ENCODE measurements around the gene AKNAD1. TPM values are rescaled to one million over a fixed set of nuclear protein-coding genes. Genes with fewer than 3 reads are reported as not detected.

AKNAD1 gene
- total RNA-seq, 1 experiment from 2014 or later: 0.07 TPM

DNA sequence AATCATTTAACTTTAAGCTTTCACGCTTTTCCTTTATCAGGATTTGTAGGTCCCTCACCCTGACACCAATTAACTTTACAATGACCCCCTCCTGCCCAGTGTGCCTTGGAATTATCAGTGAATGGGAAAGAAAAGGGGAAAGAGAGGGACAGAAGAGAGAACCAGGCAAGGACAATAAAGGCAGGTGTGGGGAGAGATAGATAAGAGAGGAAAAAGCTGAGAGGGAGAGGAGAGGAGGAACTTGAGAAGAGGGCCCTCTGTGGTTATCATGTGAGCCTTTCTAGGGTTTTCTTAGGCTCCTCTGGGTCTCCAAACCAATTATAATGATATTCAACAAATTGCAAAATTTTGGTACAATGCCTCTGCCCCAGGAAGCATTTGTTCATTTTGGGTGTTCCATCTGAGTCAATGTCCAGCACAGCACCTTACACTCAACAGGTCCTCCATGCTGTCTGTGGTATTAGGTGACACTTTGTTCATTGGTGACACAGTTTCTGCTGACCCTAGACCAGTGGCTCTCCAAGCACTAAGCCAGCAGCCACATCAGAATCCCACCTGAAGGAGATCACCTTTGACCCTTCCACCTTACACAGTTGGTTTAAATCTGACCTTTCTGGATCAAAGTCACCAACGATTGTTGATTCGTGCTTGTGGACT is 14.2 kb downstream of the AKNAD1 start:
- Histone ChIP-seq H3K36me3 (ENCODE audit: low read depth, low read length) (no peaks in the 10 kb centered on the region), H3K9ac (ENCODE audit: low read length) (no peak overlapping the region), H3K79me2 (ENCODE audit: low read length) (no peaks in the 10 kb centered on the region), H3K4me3 (ENCODE audit: low read length) (no peak overlapping the region), H3K4me2 (ENCODE audit: low read length) (no peak overlapping the region), H4K20me1 (ENCODE audit: low read length) (no peaks in the 10 kb centered on the region), H2AFZ (ENCODE audit: low read length) (no peak overlapping the region), H3K27ac (ENCODE audit: low read length) (no peak overlapping the region), H3K9me2 (replicated peaks; ENCODE audit: low read length) (no peaks in the 10 kb centered on the region), H3K27me3 (ENCODE audit: low read length) (no peaks in the 10 kb centered on the region), H3K9me3 (ENCODE audit: low read length) (no peaks in the 10 kb centered on the region), H3K4me1 (ENCODE audit: insufficient read depth, low read length) (no peaks in the 10 kb centered on the region), H3F3A (ENCODE audit: low read length, unreplicated experiment) (no peaks in the 10 kb centered on the region)
- ATAC-seq (no peak), DNase-seq (no peak)
- intact Hi-C loops (cut with micrococcal nuclease): no loop called here
- no peak for TF ChIP-seq EZH2phosphoT487 (IDR thresholded peaks at IDR 0.05; ENCODE audit: borderline replicate concordance, low read length)
- TF ChIP-seq, protein P1, sequence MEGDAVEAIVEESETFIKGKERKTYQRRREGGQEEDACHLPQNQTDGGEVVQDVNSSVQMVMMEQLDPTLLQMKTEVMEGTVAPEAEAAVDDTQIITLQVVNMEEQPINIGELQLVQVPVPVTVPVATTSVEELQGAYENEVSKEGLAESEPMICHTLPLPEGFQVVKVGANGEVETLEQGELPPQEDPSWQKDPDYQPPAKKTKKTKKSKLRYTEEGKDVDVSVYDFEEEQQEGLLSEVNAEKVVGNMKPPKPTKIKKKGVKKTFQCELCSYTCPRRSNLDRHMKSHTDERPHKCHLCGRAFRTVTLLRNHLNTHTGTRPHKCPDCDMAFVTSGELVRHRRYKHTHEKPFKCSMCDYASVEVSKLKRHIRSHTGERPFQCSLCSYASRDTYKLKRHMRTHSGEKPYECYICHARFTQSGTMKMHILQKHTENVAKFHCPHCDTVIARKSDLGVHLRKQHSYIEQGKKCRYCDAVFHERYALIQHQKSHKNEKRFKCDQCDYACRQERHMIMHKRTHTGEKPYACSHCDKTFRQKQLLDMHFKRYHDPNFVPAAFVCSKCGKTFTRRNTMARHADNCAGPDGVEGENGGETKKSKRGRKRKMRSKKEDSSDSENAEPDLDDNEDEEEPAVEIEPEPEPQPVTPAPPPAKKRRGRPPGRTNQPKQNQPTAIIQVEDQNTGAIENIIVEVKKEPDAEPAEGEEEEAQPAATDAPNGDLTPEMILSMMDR (conservative IDR thresholded peaks at IDR 0.05; ENCODE audit: low read depth, low read length): no peak
- TF ChIP-seq EZH2 (IDR thresholded peaks at IDR 0.05; ENCODE audit: low read length, unreplicated experiment): no peak
- ChIA-PET POLR2A (ENCODE audit: unreplicated experiment) (no interaction called here), CTCF (no interaction called here)
- BruUV-seq (replicated peaks): no TSS peak

DNA sequence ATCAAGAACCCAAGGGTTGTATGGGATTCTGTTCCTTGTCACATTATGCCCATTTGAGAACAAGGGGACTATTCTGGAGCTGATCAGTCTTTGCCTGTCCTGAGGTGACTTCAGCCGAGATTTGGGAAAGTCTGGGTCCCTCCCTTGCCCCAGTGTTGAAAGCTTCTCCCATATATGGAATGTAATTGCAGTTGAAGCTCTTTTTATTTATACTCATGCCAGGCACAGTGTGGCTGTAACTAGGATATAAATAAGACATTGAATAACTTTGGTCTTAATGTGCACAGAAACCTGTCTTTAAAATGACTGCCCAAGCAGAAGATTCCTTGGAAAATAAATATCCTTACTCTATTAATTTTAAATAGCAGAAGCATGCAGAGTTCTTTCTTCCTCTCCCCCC is 15.2 kb downstream of the AKNAD1 start:
- H3K4me1 ChIP-seq (ENCODE audit: insufficient read depth, low read length): no peaks in the 10 kb centered on the region
- ChIA-PET CTCF (no interaction called here), POLR2A (ENCODE audit: unreplicated experiment) (no interaction called here)
- no TSS peak for BruUV-seq (replicated peaks)
- H3F3A ChIP-seq (ENCODE audit: low read length, unreplicated experiment): no peaks in the 10 kb centered on the region
- no peak overlapping the region for H3K9ac ChIP-seq (ENCODE audit: low read length)
- no peaks in the 10 kb centered on the region for H3K36me3 ChIP-seq (ENCODE audit: low read depth, low read length)
- no peak overlapping the region for H3K27ac ChIP-seq (ENCODE audit: low read length)
- intact Hi-C loops (cut with micrococcal nuclease): no loop called here
- H4K20me1 ChIP-seq (ENCODE audit: low read length): no peaks in the 10 kb centered on the region
- H3K4me2 ChIP-seq (ENCODE audit: low read length): no peak overlapping the region
- no peaks in the 10 kb centered on the region for H3K9me3 ChIP-seq (ENCODE audit: low read length)
- H2AFZ ChIP-seq (ENCODE audit: low read length): no peak overlapping the region
- no peak for TF ChIP-seq EZH2 (IDR thresholded peaks at IDR 0.05; ENCODE audit: low read length, unreplicated experiment)
- TF ChIP-seq EZH2phosphoT487 (IDR thresholded peaks at IDR 0.05; ENCODE audit: borderline replicate concordance, low read length): no peak
- TF ChIP-seq, protein P1 (conservative IDR thresholded peaks at IDR 0.05; ENCODE audit: low read depth, low read length): no peak
- no peaks in the 10 kb centered on the region for H3K9me2 ChIP-seq (replicated peaks; ENCODE audit: low read length)
- ATAC-seq (no peak), DNase-seq (no peak)
- no peaks in the 10 kb centered on the region for H3K27me3 ChIP-seq (ENCODE audit: low read length)
- no peaks in the 10 kb centered on the region for H3K79me2 ChIP-seq (ENCODE audit: low read length)
- H3K4me3 ChIP-seq (ENCODE audit: low read length): no peak overlapping the region

DNA sequence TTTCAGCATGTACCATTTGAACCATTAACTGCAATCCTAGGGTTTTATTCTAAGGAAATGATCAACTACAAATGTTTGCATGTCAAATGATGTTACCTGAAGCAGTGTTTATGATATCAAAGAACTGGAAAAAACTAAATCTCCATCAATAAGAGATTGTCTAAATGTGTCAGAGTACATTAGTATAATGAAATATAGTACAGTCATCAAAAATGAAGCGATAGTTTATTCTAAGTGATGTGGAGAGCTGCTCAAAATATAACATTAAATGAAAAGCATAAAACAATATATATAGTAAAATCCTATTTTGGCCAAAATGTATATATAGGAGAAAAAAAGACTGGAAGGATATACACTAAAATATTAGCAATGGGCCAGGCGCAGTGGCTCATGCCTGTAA is 24.0 kb downstream of the AKNAD1 start:
- no peak for TF ChIP-seq EZH2 (IDR thresholded peaks at IDR 0.05; ENCODE audit: low read length, unreplicated experiment)
- TF ChIP-seq, protein P1 (conservative IDR thresholded peaks at IDR 0.05; ENCODE audit: low read depth, low read length): no peak
- no peak for TF ChIP-seq EZH2phosphoT487 (IDR thresholded peaks at IDR 0.05; ENCODE audit: borderline replicate concordance, low read length)
- intact Hi-C loops (cut with micrococcal nuclease): no loop called here
- no peaks in the 10 kb centered on the region for H3K27me3 ChIP-seq (ENCODE audit: low read length)
- H3K4me3 ChIP-seq (ENCODE audit: low read length): no peak overlapping the region
- DNase-seq (no peak), ATAC-seq (no peak)
- H3K79me2 ChIP-seq (ENCODE audit: low read length): no peaks in the 10 kb centered on the region
- no peak overlapping the region for H2AFZ ChIP-seq (ENCODE audit: low read length)
- H3K4me1 ChIP-seq (ENCODE audit: insufficient read depth, low read length): peaks cover 39% of the 10 kb centered on the region
- no peaks in the 10 kb centered on the region for H4K20me1 ChIP-seq (ENCODE audit: low read length)
- no peaks in the 10 kb centered on the region for H3K9me2 ChIP-seq (replicated peaks; ENCODE audit: low read length)
- CTCF ChIA-PET: no interaction called here
- H3K9me3 ChIP-seq (ENCODE audit: low read length): no peaks in the 10 kb centered on the region
- H3K27ac ChIP-seq (ENCODE audit: low read length): no peak overlapping the region
- POLR2A ChIA-PET (ENCODE audit: unreplicated experiment): no interaction called here
- H3K4me2 ChIP-seq (ENCODE audit: low read length): no peak overlapping the region
- H3K9ac ChIP-seq (ENCODE audit: low read length): no peak overlapping the region
- no peaks in the 10 kb centered on the region for H3F3A ChIP-seq (ENCODE audit: low read length, unreplicated experiment)
- no peaks in the 10 kb centered on the region for H3K36me3 ChIP-seq (ENCODE audit: low read depth, low read length)
- BruUV-seq (replicated peaks): no TSS peak

Measured in PC-3 (cell line).